ENCODE measurements around the gene TYMS.
"Not testable (repeated sequence)": the region's sequence is repeated elsewhere in the genome, so short reads cannot be mapped to it uniquely, and the experiment has no call there.

Gene TYMS

GRCh38 chr18:679516-679915 is 22.1 kb downstream of the TYMS start:
- no peak for DNase-seq

DNA sequence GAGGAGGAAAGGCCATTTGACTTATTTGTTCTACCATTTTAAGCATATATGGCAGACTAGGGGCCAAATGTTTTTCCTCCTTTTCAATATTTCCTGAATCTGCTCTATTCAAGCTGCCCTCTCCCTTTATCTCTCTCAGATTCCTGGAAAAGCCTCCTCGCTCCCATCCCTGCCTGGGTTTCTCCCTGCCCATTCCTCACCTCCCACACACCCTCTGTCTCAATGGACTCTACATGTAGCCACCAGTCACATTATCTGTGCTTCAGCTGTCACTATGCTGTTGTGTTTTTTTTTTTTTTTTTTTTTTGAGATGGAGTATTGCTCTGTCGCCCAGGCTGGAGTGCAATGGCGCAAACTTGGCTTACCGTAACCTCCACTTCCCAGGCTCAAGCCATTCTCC is 22.9 kb downstream of the TYMS start:
- DNase-seq = no peak

- DNase-seq = no peak
These were observed 24.5 kb downstream of the TYMS start for GRCh38 chr18:681985-682384.

- not testable (repeated sequence) for DNase-seq
These were observed 25.0 kb downstream of the TYMS start for GRCh38 chr18:682416-682815.

DNA sequence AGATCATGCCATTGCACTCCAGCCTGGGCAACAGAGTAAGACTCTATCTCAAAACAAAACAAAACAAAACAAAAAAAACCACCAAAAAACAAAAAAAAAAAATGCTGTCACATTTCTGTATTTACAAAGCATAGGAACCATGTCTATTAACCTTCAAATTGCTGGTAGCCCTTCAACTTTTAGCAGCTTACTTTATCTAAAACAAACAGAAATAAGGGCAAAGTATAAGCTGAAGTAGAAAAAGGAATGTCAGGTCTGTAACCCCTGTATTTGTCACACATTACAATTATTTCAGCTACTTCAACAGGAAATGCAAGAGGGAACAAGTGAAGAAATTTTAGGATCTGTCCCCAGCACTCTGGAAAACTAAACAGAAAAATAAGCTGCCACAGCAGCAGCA is 25.4 kb downstream of the TYMS start:
- no peak for DNase-seq

- DNase-seq = no peak
These were observed 26.1 kb downstream of the TYMS start for GRCh38 chr18:683531-683930.

DNA sequence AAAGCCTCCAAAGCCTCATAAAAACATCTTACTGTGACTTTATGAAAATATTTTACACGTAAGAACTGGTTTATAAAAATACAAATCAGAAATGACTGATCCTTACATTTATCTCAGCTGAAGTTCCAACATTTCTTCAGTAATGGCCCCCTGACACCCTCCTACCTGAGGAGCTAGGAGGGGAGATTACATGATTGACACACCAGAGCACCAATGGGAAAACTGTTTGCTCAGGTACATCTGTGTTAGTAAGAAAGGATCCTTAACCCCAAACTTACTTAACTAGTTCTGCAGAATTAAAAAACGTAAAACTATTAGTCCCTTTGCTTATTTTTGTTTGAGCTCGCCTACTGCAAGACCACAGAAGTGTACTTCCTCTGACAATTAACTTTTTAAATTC is 28.0 kb downstream of the TYMS start:
- DNase-seq = no peak

DNA sequence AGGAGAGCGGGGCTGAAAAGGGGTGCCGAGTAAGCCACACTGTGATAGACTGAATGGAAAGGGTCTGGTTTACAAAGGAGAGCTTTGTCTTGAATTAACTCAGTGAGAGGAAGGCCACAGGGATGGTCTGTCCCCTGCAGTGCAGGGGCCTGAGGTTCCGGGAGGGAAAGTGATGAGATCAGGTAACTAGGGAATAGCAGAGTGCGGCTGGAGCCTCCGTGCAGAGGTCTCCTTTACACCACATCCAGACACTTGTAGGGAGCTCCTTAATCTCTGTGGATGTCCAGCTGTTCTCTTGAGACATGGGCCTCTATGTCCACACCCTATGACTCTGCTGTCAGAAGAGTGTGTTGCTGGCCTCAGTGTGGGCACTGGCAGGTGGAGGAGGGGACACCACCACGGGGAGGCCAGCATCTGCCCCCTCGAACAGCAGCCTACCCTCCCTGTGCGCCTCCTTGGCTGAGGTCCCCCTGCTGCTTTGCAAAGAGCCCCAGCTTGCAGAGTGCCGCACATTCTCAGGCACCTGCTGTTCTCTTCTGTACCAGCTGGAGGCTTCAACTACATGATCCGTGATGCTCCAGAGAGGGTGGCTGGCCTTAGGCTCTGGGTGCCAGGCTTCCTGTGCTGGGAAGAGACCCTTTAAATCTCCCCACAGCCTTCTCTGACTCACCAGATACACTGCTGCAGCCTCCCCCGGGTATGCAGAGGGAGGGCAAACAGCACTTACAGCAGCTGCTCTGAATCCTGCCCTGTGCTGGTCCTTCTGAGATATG is 29.1 kb downstream of the TYMS start:
- no peak for DNase-seq

- no peak for DNase-seq
These were observed 30.9 kb downstream of the TYMS start for GRCh38 chr18:688323-688722.

- DNase-seq = no peak
These were observed 35.4 kb downstream of the TYMS start for GRCh38 chr18:692824-693223.

GRCh38 chr18:693466-694187 is 36.2 kb downstream of the TYMS start:
- no peak for DNase-seq

DNA sequence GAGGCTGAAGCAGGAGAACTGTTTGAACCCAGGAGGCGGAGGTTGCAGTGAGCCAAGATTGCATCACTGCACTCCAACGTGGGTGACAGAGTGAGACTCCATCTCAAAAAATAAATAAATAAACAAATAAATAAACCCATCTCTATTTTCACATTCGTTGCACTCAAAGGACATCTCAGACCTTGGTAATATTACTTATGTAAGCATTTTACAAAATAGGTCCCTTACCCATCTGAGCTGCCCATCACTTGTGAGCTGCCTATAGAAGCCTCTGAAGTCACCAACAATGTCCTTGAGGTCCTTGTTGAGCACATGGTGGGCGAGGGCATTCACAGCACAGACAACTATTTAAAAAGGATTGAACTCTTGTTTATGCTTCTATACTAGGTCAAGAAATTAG is 39.6 kb downstream of the TYMS start:
- DNase-seq = no peak

DNA sequence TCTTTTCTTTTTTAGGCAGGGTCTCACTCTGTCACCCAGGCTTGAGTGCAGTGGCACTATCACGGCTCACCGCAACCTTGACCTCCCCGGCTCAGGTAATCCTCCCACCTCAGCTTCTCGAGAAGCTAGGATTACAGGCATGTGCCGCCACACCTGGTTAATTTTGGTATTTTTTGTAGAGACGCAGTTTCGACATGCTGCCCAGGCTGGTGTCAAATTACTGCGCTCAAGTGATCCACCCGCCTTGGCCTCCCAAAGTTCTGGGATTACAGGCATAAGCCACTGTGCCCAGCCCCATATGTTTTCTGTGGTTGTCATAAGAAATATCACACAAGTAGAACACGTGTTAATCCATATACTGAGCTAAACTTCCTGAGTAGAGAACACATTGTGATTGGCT is 40.3 kb downstream of the TYMS start:
- DNase-seq = no peak

GRCh38 chr18:703213-703967 is 45.9 kb downstream of the TYMS start:
- DNase-seq = no peak

- DNase-seq = no peak
These were observed 49.0 kb downstream of the TYMS start for GRCh38 chr18:706405-706804.

GRCh38 chr18:708096-708495 is 50.6 kb downstream of the TYMS start:
- DNase-seq = no peak

DNA sequence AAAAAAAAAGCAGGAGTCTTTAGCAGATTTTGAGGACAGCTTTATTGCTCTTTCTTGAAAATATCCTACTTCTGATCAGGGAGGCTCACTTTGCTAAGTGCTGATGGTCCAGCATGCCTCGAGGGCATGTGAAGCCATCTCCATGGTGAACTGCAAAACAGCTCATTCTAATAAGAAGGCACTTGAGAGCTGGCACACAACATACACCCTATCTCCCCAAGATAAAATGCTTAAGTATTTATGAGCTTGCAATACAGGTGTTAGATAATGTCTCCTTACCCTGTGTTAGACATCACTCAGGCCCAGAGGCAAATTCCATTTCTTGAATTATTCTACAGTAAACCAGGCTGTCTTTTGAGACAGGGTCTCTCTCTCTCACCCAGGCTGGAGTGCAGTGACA is 52.3 kb downstream of the TYMS start:
- DNase-seq = no peak

DNA sequence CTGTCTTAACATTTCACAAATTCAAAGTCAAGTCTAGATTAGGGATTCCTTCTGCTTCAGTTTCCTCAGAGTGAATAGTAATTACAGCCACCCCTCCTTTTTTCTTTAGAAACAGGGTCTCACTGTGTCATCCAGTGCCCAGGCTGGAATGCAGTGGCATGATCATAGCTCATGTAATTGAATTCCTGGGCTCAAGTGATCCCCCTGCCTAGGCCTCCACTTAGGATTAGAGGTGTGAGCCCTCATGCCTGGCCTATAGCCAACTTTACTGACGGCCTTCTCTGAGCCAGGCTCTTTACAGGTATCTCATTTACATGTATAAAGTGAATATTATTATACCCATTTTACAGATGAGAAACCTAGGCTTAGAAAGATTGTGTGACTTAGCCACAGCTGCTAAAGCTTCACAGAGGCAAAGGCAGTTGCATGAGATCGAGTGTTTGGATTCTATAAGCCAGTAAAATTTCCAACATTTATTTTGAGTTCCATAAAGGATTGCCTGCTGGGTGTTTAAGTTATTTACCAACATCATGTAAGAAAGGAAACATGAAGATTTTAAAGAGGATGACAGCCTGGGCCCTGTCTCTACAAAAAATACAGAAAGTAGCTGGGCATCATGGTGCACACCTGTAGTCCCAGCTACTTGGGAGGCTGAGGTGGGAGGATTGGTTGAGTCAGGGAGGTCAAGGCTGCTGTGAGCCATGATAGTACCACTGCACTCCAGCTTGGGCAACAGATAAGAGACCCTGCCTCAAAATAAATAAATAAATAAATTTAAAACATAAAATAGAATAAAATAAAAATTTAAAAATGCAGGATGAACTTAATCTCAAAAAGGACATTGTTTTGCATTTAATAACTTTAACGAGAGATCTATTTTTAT is 53.2 kb downstream of the TYMS start:
- no peak for DNase-seq

- no peak for DNase-seq
These were observed 53.8 kb downstream of the TYMS start for GRCh38 chr18:711310-711656.

GRCh38 chr18:711657-712400 is 54.4 kb downstream of the TYMS start:
- peak; percentile 78 for DNase-seq

DNA sequence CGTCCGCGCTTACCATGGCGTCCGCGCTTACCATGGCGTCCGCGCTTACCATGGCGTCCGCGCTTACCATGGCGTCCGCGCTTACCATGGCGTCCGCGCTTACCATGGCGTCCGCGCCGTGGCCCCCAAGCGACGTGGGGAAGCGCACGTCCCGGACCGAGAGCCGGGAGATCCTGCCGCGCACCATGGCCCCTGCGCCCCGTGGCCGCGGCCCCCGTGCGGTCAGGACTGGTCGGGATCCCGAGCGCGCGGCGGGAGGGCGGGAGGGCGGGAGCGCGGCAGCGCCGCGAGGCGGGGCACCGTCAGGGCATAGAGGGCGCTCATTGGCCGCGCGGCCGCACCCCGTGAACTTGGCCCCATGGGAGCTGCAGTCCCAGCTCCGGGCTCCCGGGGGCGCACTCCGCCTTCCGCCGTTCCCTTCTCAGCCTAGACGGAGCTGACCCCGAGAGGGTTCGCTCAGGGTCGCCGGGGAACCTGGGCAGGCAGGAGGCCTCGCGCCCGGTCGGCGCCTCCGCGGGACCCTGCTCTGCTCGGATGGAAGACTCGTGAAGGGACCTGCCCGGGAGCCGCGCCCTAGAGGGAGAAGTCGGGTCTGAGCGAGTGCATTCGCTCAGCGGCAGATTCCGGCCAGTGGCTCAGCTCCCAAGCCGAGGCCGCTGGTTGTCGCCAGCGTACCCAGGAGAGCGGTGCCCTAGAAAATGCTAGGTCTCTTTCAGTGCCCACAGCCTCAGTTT is 55.1 kb downstream of the TYMS start, which contains the start of gene ENOSF1:
ENOSF1 (minus strand) TSS at position 230 of the 734 bp plus-strand sequence; CDS start at position 187, 43 bp downstream.
- peak; percentile 82 for DNase-seq

Measured in activated CD8-positive, alpha-beta memory T cell treated with anti-CD3 and anti-CD28 coated beads, Interleukin-2, amount 50 U/mL, for 4 hours (primary cell).